HG03066 (cell line): Measurements from ENCODE around the gene NCKAP5L.

Experiments used
- ATAC-seq: cut with Tn5 transposase; IDR thresholded peaks from one replicate; pipeline ENCODE4 v1.9.1; 2021; ENCODE audit warnings: low read depth; ENCODE audit not compliant: unreplicated experiment

Gene NCKAP5L

DNA sequence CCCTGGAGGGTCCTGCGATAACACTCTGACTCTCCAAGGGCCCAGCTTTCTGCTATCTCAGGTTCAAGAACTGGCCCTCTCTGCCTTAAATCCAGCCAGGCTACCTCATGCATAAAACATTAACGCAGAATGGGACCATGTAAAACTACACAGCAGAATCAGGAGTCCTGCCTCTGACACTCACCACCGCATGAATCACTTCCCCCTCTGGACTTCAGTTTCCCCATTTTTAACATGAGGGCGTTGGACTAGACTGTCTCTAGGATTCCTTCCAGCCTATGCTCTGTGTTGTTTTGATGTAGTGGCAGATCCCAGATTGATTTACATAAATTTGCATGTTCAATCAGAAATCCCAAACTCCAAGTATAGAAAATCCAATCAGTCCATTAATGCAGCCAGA is 3.3 kb downstream of the NCKAP5L start:
- ATAC-seq: no peak

DNA sequence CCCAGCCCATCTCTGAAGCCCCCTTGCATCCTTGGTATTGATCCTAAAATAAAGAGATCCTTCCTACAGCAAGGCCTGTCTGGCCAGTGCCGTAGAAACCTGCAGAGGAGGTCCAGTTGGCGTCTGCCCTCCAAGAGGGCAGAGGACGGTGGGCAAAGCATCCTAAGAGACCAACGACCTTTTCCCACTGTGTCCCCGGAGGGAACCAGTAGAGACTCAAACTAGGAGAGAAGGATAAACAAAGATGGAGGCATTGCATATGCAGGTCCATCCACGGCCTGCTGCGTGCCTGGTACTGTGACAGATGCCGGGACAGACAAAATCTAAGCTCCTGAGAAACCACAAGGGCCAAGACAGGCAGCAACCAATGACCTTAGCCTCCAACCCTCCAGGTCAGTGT is 3.8 kb downstream of the NCKAP5L start:
- ATAC-seq: no peak

DNA sequence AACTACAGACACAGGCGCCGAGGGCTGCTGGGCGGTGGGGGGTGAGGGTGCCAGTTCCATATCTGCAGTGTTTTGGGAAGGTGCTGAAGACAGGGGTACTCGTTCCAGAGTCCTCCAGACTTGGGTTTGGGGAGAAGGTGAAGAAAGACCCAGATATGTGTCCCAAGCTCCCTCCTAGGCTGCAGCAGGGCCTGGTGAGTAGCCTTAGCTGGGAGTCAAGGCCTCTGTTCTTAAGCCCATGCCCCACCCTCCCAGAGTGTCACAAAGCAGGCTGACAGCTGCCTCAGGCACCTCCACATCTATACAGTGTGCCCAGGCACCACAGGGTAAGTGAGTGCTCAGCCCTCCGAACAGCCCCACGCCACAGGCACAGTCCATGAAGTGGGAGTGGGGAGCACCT is 4.3 kb downstream of the NCKAP5L start:
- no peak for ATAC-seq

DNA sequence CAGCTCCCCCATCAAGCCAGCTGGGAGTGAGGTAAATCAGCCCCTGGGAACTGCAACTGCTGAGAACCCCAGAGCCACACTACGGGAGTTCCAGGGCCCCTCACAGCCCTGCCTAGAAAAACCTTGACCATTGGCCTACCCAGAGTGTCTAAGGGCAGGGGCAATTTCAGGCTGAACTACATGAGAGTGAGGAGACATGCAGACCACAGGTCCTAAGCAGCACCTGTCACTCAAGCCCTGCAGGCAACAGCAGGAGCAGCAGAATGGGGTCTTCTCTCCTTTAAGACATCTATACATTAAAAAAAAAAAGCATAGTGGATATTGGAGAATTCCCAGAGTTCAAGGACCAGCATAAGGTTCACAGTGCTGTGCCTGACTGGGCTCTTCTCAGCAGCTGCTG is 4.9 kb downstream of the NCKAP5L start:
- no peak for ATAC-seq

DNA sequence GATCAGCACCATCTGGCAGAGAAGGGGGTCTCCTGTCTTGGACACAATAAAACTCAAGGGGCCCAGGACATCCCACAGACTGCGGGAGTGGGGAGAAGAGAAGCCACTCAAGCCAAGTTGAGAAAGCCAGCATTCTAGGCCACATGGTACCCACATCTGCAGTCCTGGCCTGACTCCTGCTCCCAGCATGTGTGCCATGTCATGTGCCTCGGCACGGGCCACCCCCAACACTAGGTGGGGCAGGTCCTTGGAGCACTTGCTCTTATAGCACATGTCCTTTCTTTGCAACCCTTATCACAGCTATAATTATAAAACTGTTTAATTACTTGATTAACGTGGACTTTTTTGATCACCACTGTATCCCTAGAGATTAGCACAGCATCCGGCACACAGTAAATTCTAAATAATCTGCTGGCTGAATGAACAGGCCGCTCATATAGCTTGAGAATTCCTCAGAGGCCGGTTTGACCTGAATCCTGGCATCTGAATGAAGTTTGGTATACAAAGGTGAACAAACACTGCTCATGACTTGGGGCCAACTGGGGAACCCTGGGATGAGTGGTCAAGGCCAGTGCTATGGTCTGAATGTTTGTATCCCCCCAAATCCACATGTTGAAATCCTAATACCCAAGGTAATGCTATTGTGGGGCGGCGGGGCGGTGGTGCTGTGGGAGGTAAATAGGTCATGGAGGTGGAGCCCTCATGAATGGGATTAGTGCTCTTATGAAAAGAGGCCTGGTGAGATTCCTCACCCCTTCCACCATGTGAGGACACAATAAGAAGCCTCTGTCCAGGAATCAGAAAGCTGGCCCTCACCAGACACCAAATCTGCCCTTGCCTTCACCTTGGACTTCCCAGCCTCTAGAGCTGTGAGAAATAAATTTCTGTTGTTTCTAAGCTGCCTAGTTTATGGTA is 6.6 kb downstream of the NCKAP5L start:
- no peak for ATAC-seq

DNA sequence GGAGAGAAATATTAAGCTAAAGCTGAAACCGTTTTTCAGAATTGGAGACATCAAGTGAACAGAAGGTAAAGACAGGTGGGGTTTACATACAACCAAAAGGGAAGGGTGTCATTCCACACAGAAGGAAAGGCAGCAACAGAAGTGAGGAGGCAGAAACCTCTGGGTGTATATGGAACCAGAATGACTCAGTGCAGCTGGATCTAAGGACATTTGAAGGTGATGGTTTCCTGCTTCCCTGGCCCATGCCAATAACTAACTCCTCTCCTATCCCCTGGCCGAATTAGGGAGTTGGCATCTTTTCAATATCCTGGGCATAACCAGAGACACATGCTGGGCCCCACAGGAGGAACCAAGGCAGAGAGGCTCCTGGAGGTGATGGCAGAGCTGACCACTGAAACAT is 8.4 kb downstream of the NCKAP5L start:
- ATAC-seq: no peak

DNA sequence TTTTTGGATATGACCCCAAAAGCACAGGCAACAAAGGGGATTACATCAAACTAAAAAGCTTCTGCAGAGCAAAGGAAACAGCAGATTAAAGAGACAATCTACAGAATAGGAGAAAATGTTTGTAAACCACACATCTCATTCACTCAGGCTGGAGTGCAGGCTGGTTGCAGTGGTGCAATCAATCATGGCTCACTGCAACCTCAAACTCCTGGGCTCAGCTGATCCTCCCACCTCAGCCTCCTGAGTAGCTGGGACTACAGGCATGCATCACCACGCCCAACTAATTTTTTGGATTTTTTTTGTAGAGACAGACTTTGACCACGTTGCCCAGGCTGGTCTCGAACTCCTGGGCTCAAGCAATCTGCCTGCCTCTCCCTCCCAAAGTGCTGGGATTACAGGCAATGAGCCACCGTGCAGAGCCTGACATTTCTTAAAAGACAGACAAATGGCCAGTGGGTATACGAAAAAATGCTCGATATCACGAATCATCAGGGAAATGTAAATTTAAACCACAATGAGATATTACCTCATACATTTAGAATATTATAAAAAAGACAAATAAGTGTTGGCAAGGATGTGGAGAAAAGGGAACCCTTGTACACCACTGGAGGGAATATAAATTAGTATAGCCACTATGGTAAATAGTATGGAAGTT is 9.8 kb downstream of the NCKAP5L start:
- no peak for ATAC-seq

DNA sequence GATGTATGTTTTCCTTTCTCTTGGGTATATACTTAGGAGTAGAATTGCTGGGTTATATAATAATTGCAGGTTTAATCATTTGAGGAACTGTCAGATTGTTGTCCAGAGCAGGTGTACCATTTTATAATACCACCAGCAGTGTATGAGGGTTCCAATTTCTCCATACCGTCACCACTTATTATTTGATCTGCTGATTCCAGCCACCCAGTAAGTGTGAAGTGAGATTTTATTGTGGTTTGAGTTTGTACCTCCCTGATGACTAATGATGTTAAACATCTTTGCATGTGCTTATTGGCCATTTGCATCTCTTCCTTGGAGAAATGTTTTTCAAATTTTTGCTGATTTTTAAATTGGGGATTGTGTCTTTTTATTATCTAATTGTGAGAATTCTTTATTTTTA is 15.1 kb downstream of the NCKAP5L start:
- ATAC-seq: no peak

DNA sequence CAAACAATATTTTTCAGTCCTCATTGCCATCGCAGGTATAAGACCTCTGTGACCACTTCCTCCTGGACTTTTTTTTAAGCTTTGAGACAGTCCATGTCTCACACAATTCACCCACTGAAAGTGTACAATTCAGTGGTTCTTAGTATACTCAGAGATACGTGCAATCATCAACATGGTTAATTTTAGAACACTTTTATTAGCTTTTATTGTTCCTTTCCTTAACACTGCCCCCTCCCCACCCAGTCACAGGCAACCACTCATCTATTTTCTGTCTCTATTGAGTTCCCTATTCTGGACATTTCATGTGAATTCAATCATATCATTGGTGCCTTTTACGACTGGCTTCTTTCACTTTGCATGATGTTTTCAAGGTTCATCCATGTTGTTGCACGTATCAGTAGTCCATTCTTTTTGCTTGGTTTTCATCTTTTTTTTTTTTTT is 16.2 kb downstream of the NCKAP5L start:
- ATAC-seq: no peak

DNA sequence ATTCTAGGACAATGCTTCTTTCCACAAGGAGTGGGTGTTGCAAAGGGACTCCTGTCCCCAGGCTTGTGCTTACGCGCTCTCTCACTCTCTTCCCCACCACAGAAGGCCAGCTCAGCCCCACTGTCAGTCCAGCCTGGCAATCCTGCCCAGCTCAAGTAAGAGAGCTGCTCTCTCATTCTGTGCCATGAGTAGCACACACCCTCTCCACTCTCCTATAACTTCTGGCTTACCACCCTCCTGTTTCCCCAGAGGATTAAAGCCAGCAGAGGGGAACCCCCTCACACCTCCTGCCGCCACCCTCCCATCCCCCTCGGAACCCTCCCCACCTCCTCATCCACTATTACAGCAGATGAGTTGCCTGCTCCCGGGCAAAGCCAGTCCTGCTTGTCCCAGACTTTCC is 17.1 kb downstream of the NCKAP5L start:
- no peak for ATAC-seq

DNA sequence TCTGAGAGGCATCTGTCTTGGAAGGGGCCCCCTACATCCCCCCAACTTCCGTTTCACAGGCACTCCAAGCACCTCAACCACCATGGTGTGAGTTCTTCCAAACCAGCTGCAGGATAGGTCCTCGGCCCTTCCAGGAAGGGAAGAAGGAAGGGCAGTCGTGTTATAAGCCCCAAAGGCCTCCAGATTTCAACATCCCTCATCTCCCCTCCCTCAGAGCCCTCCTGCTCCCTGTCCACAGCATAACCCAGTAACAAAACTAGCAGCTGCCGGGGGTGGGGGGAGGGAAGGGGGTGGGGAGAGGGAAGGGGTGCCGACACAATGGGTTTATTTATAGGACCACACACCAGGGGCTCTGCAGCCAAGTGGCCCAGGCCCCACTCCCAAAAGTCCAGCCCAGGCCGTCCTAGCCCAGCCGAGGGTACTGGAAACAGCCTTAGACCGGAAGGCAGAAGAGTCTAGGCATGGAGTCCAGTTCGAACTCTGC is 18.3 kb downstream of the NCKAP5L start:
- ATAC-seq: no peak

DNA sequence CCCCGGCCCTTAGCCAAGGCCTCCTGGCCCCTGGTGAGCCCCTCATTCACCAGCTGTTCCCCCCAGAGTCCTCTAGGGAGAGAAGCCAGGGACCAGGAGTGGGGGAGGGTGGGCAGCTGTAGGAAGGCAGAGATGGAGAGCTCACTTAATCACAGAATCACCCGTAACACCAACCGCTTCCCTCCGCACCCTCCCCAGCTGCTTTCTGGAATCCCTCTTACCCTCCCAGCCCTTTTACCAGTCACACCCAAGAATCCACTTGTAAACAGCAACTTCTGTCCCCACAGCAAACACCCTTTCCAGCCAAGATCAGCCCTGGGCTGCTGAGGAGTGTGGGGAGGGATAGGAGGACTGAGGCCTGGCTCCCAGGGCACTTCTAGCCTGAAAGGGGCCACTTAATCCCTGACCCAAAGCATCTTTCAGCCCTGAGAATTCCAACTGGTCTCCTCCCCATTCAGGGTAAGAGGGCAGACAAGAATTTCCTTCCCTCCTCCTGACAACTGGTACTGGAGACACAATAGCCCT is 18.8 kb downstream of the NCKAP5L start:
- no peak for ATAC-seq

DNA sequence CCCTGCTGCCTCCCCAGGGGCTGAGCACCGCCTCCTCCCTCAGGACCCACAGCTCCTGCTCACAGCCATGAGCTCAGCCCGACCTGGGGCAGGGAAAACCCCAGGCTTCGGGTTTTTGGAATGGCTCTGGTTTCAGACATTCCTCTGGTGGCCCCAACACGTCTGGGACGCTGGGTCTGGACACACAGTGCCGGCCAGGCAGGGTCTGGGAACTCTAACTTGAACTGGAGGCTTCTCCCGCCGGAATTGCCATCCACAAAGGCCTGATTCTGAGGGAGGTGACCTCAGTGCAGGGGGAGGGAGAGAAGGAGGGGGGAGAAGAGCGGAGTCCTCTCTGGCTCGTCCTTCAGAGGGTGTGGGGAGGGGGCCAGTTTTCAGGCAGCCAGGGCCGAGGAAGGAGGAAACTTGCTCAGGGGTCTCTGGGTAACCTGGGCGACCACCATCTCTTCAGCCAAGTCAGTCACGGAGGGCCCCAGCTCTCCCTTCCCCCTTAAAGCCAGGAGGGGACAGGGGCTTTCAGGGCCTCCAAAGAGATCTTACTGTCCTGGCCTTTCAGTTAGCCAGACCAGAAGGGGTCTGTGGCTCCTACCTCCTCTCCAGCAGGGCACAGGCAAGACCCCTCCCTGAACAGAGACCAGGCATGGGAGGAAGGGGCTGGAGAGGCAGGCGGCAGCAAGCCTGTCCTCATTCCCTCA is 19.4 kb downstream of the NCKAP5L start:
- no peak for ATAC-seq

DNA sequence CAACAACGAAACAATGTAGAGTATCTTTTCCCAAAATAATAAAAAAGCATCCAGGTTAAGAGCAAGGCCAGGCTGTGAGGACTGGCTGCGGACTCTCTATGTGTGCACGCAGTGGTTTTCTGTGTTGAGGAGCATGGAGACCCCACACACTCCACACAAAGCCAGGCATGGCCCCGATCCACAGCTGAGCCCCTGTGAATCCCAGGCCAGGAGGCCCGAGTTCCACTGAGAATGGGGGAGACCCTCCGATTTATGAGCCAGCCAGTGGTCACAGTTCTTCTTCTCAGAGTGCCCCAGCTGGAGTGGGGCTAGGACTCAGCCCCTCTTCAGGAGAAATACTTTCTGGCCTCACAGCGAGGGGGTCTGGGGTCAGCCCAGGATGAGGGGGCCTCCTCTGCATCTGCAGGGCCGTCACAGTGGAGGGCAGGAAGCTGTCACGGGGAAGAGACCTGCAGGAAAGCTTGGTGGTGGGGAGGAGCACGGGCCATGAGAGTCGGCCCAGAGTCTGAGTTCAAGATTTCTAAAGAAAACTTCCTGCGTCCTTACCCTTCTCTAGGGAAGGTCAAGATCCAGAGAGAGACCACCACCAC is 20.1 kb downstream of the NCKAP5L start:
- no peak for ATAC-seq

DNA sequence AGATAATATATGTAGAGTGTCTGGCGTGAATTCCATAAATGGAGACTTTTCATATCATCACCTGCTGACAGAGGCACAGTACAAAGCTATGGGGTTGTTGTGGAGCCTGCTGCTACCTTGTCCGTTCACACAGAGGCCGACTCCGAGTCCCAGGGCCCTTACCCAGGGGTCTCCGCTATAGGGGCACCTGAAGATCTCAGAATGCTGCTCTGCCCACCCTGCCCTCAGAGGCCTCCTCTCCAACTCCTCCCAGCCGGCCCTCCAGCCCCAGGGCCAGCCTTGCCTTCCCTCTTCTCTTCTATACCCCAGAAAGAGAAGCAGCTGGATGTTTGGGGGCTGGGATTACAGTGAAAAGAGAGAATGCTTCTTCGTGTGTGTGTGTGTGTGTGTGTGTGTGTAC is 21.3 kb downstream of the NCKAP5L start:
- ATAC-seq: no peak

DNA sequence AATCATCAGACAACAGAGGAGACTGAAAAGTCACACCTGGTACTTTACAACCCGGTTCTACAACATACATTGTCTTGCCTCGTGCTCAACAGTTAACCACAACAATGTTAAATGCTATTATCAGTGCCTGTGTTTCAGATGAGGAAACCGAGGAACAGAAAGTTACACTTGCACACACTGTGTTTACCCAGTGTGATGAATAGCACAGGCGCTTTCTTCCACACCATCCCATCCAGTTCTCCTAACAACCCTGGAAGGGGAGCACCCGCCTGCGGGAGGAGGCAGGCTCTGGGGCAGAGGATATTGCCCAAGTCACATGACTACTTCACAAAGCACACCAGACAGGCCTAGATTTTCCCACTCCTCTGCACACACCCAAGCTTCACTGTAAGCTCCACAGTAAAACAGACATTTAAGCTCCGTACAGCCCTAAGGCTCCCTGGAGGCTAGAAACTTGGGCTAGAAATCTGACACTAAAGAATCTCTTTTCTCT is 21.8 kb downstream of the NCKAP5L start:
- no peak for ATAC-seq

DNA sequence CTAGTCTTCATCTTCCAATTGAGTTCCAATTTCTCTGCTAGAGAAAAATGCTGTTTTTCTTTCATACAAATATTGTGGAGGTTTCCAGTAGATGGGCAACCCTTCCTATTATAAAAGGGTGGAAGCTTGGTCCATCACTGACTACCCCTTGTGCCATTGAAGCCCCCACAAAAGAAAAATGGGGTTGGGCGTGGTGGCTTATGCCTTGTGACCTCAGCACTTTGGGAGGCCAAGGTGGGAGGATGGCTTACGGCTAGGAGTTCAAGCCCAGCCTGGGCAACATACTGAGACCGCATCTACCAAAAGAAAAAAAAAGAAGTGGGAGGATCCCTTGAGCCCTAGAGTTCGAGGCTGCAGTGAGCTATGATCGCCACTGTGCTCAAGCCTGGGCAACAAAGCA is 22.8 kb downstream of the NCKAP5L start:
- no peak for ATAC-seq

DNA sequence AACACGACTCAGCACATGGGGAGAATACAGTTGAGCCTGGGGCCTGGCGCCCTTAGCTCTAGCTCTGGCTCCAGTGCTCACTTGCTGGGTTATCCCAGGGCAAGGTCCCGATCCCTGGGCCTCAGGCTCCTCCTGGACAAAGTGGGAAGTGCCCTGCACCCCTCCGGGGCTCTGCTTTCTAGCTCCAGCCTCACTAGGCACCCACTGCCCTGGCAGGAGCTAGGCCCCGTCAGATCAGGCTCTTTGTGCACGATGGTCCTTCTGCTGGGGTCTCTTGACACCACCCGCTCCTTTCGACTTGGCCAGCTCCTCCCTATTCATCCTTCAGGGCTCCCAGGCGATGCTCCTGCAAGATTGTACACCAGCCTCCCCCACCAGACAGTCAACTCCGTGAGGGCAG is 23.4 kb downstream of the NCKAP5L start:
- no peak for ATAC-seq

DNA sequence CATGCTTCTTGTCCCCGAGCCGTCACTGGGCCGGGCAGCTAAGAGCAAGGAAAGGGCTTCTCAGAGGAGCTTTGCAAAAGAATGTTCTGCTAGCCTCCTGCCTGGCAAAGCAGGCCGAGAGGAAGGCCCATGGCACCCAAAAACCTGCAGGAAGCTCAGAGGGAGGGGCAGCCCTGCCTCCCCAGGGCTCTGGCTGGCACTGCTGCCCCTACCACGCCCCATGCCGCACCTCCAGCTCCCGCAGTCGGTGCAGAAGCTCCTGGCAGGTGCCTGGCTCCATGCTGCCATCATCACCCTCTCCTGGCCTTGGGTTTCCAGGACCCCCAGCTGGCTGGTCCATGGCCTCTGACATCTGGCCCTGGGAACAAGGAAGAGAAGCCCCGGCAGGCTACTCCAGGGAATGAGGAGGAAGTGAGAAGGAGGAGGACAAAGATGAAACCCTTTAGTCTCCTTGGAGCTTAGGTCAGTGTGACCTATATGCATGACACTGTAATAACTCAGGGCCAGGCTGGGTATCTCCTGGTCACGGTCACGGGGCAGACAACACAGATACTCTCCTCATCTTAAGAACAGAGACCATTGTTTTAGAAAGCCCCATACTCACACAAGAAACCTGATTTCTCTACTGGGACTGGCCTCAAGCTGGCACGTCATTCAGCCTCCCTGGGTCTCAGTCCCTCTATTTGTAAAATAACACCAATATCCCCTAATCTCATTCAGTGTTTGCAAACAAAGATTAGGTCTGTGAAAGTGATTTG is 24.3 kb downstream of the NCKAP5L start:
- ATAC-seq: no peak
